HG03520 (cell line): ENCODE data around the gene PER1.

Source experiments
- ATAC-seq: cut with Tn5 transposase; IDR thresholded peaks from one replicate; pipeline ENCODE4 v1.9.1; 2021; ENCODE audit warnings: mild to moderate bottlenecking, moderate library complexity; ENCODE audit not compliant: unreplicated experiment

PER1 gene

GRCh38 chr17:8095361-8095760 lies 56.8 kb downstream of the PER1 start:
- no peak for ATAC-seq

DNA sequence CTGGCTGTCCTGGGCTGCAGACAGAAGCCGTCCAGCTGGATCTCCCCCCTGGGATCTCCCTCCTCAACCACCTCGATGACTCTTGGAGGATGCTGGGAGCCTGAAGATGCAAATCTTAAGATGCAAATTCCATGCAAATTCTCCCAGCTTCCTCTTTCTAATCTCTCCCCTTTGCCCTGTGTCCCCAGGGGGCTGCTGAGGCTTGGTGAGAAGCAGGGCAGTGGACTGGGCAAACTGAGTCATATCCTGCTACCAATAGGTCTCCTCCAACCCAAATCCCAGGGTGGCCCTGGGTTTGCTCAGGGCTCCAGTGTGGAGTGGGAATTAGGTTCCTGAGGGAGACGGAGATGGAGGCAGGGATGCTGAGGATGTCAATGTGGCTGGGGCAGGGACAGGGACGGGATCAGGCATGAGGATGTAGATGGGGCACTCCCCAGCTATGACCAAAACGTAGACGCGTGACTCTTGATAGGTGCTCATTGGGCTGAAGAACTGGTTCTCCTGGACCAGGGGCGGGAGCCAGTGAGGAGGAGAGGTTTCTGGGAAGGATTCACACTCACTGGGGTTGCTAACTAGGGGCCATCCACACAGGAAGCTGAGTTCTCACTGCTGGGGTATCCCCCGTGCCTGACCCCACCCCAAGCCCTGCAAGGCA lies 61.0 kb downstream of the PER1 start:
- no peak for ATAC-seq
